Lung (tissue), 12 donors: ENCODE measurements around the gene DIDO1. TPM values are rescaled to one million over a fixed set of nuclear protein-coding genes. Genes with fewer than 3 reads are reported as not detected.

Experiments used
- ATAC-seq: fragments of 200-7000 bp; cut with Tn5 transposase; one replicate; pipeline ENCODE4 v1.9.1; 2020; ENCODE audit warnings: moderate number of reproducible peaks; ENCODE audit not compliant: insufficient read depth, low FRiP score
- DNase-seq, 3 donors: peaks; one replicate each; pipeline ENCODE4 v3.0.0-alpha.2; 2013 to 2017
- H3K27ac ChIP-seq, 2 donors: one replicate each; pipeline ENCODE4 v1.5.1; 2013; ENCODE audit warnings: mild to moderate bottlenecking in 2 of 2, moderate library complexity in 2 of 2, control low read depth in 1 of 2, inconsistent platforms in 1 of 2, low read depth in 1 of 2, low read length in 1 of 2
- H3K27me3 ChIP-seq, 3 donors: one replicate each; pipeline ENCODE4 v1.5.1; 2013; ENCODE audit warnings: low read length in 2 of 3; ENCODE audit not compliant: control insufficient read depth in 3 of 3, insufficient read depth in 3 of 3
- H3K36me3 ChIP-seq, 4 donors: one replicate each; pipeline ENCODE4 v1.5.1; 2013; ENCODE audit warnings: low read length in 4 of 4, mild to moderate bottlenecking in 1 of 4, moderate library complexity in 1 of 4; ENCODE audit not compliant: control insufficient read depth in 4 of 4, insufficient read depth in 4 of 4
- H3K4me1 ChIP-seq, 5 donors: one replicate each; pipeline ENCODE4 v1.5.1; 2013; ENCODE audit warnings: low read length in 5 of 5, mild to moderate bottlenecking in 2 of 5, moderate library complexity in 1 of 5; ENCODE audit not compliant: control insufficient read depth in 5 of 5, insufficient read depth in 5 of 5
- H3K4me3 ChIP-seq: one replicate; pipeline ENCODE4 v1.5.1; 2013; ENCODE audit warnings: mild to moderate bottlenecking, control low read depth, moderate library complexity
- H3K9ac ChIP-seq, 2 donors: one replicate each; pipeline ENCODE4 v1.5.1; 2013; ENCODE audit warnings: low read length in 2 of 2, control low read depth in 1 of 2; ENCODE audit not compliant: insufficient read depth in 1 of 2
- H3K9me3 ChIP-seq, 4 donors: one replicate each; pipeline ENCODE4 v1.5.1; 2013; ENCODE audit warnings: low read length in 3 of 4, mild to moderate bottlenecking in 1 of 4, moderate library complexity in 1 of 4; ENCODE audit not compliant: control insufficient read depth in 4 of 4, insufficient read depth in 3 of 4
- CTCF ChIP-seq: IDR thresholded peaks from 2 replicates; pipeline ENCODE4 v1.5.1; 2012; ENCODE audit warnings: mild to moderate bottlenecking; ENCODE audit errors: control extremely low read depth, extremely low read depth
- WGBS, 2 donors: extraction: QIAGEN DNeasy Blood & Tissue Kit; methylation state at CpG; one replicate each; pipeline ENCODE4 v1.1.7; 2013; 5-methylcytosine and 5-hydroxymethylcytosine counted together
- polyA plus RNA-seq, 2 donors: library from polyadenylated mRNA; stranded (reverse); fragments of 200-250 nt; gene quantifications; one replicate each; pipeline ENCODE4 v1.2.1, GENCODE V29; 2013
- total RNA-seq, 2 donors: library from RNA; depleted of rRNA in 1 of 2; stranded (reverse); fragments of >200 nt in 1 of 2; gene quantifications; one replicate each; pipeline ENCODE4 v1.2.1, GENCODE V29; 2014 to 2021
- donor health status: control.
- donor health status: control.
- donor health status: Bipolar disorder and iron deficiency.
- donor health status: healthy.
- donor health status: DM: yes; HTN: yes; CAD: no.

The DIDO1 gene
- total and polyA plus RNA-seq, 4 donors, result 19.6 to 71.2 (median 35.8) TPM

GRCh38 chr20:62911701-62912280 is 14.5 kb downstream of the DIDO1 start:
- Histone ChIP-seq H3K9ac (no peak overlapping the region), H3K9me3 (no peaks in the 10 kb centered on the region), H3K27me3 (no peaks in the 10 kb centered on the region), H3K36me3 (peaks cover 32 to 51% (median 39%) of the 10 kb centered on the region in 4 donors), H3K4me3 (no peak overlapping the region), H3K4me1 (peaks cover 5 to 18% (median 7%) of the 10 kb centered on the region in 5 donors), H3K27ac (no peak overlapping the region)
- WGBS, 2 donors, result 86 to 89% methylated on average over 10 of the region's 10 CpGs
- no peak for TF ChIP-seq CTCF
- DNase-seq, result no peak
- ATAC-seq, result no peak

GRCh38 chr20:62910777-62911497 is 15.4 kb downstream of the DIDO1 start:
- Histone ChIP-seq H3K36me3 (peaks cover 37 to 59% (median 46%) of the 10 kb centered on the region in 4 donors), H3K9ac (no peak overlapping the region), H3K27ac (no peak overlapping the region), H3K27me3 (no peaks in the 10 kb centered on the region), H3K4me1 (peaks cover 4 to 14% (median 6%) of the 10 kb centered on the region in 5 donors), H3K4me3 (no peak overlapping the region), H3K9me3 (no peaks in the 10 kb centered on the region)
- WGBS, 2 donors, result 95 to 96% methylated on average over 41 to 45 of the region's 45 CpGs
- ATAC-seq, result no peak
- no peak for TF ChIP-seq CTCF
- no peak for DNase-seq

- Histone ChIP-seq H3K27me3 (no peaks in the 10 kb centered on the region), H3K4me3 (no peak overlapping the region), H3K4me1 (peaks cover 4 to 10% (median 6%) of the 10 kb centered on the region in 5 donors), H3K36me3 (peaks cover 42 to 65% (median 52%) of the 10 kb centered on the region in 4 donors), H3K9me3 (no peaks in the 10 kb centered on the region), H3K9ac (no peak overlapping the region), H3K27ac (no peak overlapping the region)
- 95 to 98% methylated on average over 11 of the region's 11 CpGs for WGBS, 2 donors
- no peak for ATAC-seq
- TF ChIP-seq CTCF, result no peak
- DNase-seq, result no peak
Observed at GRCh38 chr20:62910217-62910766, 16.0 kb downstream of the DIDO1 start.
